NCI-H460 (cell line): ENCODE measurements around the gene CSTB. TPM values are rescaled to one million over a fixed set of nuclear protein-coding genes. Genes with fewer than 3 reads are reported as not detected.

ENCODE experiments used
- DNase-seq: peaks from one replicate; pipeline ENCODE4 v3.0.0-alpha.2; 2016; ENCODE audit warnings: low read depth; ENCODE audit errors: extremely low read depth
- total RNA-seq: library from RNA; depleted of rRNA; stranded (reverse); fragments of >200 nt; shearing (Covaris generic); gene quantifications from 2 replicates; pipeline ENCODE4 v1.2.3, GENCODE V29; 2014

CSTB gene
- total RNA-seq, 1 experiment from 2014 or later = 30.5 TPM

DNA sequence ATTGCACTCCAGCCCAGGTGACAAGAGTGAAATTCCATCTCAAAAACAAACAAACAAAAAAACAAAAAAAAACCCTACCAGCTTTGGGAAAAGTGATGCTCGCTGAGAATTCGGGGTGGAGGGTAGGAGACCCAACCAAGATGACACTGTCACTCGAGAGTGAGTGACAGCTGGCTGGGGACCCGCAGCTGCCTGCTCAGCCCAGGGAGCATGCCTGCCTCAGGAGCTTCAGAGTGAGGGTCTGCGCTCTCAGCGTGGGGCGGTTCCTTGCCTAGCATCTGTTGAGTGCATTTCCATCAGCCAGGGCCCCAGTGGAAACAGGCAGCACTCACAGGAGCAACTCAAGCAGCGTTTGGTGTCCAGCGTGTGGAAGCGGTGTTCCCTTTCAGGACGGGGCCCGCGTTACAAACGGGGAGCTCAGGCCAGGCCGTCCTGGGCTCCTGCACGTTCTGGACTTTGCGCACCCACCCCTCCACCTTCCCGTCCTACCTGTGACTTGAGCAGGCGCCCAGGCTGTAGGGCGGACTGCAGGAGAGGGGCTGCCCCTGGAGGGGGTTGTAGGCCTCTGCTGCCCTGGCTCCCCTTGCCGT, 5.9 kb downstream of the CSTB start:
- DNase-seq = no peak

GRCh38 chr21:43769325-43769958, 6.7 kb downstream of the CSTB start:
- no peak for DNase-seq

- DNase-seq = no peak
Observed at GRCh38 chr21:43768868-43769167, 7.3 kb downstream of the CSTB start.

GRCh38 chr21:43767984-43768867, 7.9 kb downstream of the CSTB start:
- DNase-seq = peak; percentile 82

DNA sequence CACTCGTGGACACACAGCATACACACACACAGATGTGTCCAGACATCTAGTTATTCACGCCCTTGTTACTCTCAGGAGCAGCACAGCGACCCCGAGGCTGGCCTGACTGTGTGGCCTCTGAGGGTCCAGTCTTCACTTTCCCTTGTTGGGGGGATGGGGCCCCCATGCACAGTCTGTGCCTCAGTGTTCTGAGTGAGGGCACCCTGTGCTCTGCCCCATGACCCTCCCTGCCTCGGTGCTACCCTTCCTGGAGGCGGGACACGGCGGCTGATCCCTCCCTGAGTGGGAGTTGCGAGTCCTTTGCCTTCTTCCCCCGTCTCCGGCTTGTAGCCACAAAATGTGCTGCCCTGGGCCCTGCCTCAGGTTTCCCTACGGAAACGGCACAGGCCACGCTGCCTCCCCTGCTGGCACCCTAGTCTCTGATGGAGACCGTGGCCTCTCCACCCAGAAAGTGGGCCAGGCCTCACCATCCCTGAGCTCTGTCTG, 8.6 kb downstream of the CSTB start:
- no peak for DNase-seq

DNA sequence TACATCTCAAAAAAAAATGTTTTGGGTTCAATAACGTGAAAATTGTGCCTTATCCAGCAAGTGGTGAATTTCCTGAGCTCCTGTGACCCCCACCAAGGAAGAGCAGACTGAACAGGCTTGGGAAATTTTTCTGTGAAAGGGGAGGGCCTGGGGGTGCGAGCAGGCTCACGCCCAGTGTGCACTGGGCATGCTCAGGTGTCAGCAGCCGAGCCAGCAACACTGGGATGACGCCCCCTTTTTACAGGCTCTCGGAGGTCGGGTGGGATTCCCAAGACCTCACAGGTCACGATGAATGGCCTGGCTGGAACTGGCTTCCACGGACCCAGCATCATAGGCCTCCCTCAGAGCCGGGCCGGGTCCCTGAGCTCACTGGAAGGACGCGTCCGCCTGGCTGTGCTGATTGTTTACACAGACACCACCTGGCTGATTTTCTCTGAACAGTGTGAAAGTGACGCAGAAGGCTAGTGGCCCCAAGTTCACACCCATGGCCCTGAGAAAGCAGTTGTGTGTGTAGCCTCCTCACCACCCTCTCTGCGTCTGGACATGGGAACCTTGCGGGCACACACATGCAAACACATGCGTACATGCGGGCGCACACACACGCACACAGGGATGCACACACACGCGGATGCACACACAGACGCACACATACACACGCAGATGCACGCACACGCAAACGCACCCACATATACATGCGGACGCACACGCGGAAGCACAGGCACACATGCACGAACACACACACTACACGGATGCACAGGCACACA, 9.2 kb downstream of the CSTB start:
- DNase-seq = peak; percentile 88

DNA sequence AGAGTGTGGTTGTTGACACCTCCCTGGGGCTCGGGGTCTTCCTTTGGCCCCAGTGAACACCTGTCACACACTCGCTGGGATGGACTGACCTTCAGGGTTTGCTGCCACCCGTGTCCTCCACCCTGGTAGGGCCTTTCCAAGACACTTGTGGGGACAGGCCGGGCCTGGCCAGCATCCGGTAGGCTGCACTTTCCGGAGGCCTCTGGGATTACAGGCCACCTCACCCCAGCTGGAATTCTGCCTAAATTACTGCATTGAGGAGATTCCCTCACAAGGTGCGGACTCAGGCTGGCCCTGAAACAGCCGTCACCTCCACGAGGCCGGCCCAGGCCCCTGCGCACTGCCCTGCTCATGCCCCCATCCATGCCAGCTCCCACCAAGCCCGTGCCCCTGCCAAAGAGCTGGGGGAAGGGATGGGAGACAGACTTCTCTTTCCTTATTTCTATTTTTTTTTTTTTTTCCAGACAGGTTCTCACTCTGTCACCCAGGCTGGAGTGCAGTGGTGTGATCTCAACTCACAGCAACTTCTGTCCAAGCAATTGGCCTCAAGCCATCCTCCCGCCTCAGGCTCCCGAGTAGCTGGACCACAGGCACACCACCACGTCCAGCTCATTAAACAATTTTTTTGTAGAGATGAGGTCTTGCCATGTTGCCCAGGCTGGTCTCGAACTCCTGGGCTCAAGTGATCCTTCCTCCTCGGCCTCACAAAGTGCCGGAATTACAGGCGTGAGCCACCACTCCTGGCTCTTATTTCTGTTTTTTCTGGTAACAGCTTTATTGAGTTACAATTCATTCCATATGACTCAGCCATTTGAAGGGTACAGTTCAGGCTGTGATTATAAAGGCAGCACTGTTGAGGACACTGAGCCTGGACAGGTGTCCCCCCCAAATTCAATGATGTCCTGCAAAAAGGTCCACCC, 11.3 kb downstream of the CSTB start:
- DNase-seq = no peak

GRCh38 chr21:43763901-43764523, 12.1 kb downstream of the CSTB start:
- no peak for DNase-seq

DNA sequence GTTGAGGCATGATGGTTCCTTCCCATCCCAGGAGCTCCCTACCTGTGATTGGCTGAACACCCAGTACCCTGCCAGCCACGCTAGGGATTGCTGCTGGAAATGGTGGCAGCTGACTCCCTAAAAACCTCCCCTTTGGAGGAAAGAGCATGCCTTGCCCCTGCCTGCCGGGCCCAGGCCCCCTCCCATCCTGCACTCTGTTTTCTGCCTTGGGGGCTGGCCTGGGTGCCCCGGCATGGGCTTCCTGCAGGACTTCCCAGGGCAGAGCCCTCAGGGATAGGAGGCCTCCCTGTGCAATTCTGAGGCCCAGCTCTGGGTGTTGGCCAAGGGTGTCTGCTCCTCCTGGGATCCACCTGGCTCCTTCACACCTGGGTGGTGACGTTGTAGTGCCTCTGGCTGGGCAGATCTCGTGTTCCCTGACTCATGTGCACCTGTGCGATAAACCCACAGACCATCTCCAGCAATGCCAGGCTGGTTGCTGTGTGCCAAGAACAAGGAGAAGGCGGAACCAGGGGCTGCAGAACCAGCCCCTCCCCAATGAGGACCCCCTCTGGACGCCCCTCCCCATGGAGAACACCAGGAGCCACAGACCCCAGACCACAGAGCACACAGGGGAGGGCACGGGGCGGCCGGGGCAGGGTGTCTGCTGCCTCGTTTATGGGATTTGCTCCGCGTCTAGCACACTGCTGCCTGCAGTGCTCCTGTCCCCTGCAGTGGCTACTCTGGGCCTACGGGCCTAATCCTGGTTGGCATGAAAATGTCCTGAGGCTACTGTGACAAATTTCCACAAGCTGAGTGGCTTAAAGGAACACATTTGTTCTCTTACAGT, 13.6 kb downstream of the CSTB start:
- no peak for DNase-seq

- no peak for DNase-seq
Observed at GRCh38 chr21:43761886-43762285, 14.2 kb downstream of the CSTB start.

GRCh38 chr21:43760391-43760958, 15.6 kb downstream of the CSTB start:
- DNase-seq = no peak

- no peak for DNase-seq
Observed at GRCh38 chr21:43759651-43760050, 16.5 kb downstream of the CSTB start.

DNA sequence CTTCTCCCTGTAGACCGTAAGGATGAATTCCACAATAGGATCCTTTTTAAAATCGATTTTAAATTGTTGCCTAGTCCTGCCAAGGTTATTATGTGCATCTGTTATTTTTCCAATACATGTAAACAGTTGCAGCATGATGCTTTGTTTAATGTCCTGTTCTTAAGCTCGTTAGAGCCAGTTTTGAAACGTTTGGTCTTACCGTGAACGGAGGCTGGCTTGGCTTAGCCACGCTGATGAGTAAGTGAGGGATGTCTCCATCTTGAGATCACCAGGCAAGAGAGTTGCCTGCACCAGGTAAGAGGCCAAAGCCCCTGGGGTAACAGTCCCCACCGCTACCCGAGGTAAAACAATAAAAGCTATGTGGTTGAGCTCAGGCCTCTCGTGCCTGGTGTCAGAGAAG, 17.3 kb downstream of the CSTB start:
- no peak for DNase-seq

DNA sequence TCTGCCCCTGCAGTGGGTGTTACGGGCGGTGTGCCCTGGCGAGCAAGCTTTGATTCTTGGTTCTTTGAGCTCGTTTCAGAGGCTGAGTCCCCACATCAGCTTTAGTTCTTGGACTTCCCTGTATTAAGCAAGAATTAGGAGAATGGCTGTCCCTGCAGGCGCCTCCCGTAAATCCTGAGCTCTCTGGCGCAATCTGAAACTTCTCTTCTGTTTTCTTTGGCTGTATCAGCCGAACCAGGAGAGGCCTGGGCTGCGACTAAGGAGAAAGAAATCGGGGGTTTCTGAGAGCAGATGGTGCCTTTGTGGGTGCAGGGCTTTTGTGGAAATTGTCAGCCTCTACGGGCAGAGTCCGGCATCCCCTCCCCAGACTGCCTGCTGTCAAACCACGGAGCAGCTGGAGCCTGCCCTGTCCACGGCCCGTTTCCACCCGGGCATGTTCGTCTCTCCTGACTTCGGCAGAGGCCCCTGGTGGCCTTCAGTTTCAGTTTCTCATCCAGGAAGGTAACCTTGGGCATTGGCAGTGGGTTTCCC, 17.9 kb downstream of the CSTB start:
- no peak for DNase-seq

DNA sequence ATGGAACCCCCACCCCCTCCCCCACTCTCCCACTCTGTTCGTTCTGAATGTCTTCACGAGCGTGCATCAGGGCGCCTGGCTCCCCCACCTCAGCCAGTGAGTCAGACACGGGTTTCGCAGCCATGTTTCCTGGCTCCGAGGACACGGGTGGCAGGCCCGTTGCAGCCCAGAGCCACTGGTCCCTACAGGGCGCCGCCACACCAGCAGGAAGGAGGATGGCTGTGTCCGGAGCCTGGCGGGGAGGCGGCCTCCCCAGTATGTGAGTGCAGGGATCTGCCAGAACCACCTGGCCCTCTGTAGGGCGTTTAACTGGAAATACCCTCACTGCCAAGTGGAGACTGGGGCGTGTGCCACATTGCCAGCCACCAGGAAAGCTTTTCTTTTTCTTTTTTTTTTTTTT, 18.5 kb downstream of the CSTB start:
- no peak for DNase-seq

GRCh38 chr21:43755820-43756594, 20.1 kb downstream of the CSTB start:
- no peak for DNase-seq
